Neural progenitor cell (in vitro differentiated cells): Measurements from ENCODE around the gene ASXL2. TPM values are rescaled to one million over a fixed set of nuclear protein-coding genes. Genes with fewer than 3 reads are reported as not detected.
A peak's percentile ranks its signal among the peaks of the same experiment; 100 is the strongest.

Experiments
- DNase-seq: peaks from one replicate; pipeline ENCODE4 v3.0.0-alpha.2; 2016; ENCODE audit warnings: low spot score
- H2AFZ ChIP-seq: fragments of 200-600 bp; sonication (generic); replicated peaks from 2 replicates; pipeline ENCODE4 v1.6.1; 2016; ENCODE audit warnings: antibody characterized with exemption
- H3F3A ChIP-seq: fragments of 200-600 bp; sonication (generic); 2 replicates; pipeline ENCODE4 v1.6.1; 2016; ENCODE audit warnings: antibody characterized with exemption, low read depth
- H3K27ac ChIP-seq: fragments of 200-600 bp; sonication (generic); 2 replicates; pipeline ENCODE4 v1.5.1; 2016; ENCODE audit warnings: mild to moderate bottlenecking
- H3K27me3 ChIP-seq: fragments of 200-600 bp; sonication (generic); 2 replicates; pipeline ENCODE4 v1.6.1; 2016; ENCODE audit warnings: mild to moderate bottlenecking, moderate library complexity
- H3K36me3 ChIP-seq: fragments of 200-600 bp; sonication (generic); 2 replicates; pipeline ENCODE4 v1.5.1; 2016
- H3K4me1 ChIP-seq: fragments of 200-600 bp; sonication (generic); 2 replicates; pipeline ENCODE4 v1.6.1; 2016; ENCODE audit warnings: mixed run types
- H3K4me2 ChIP-seq: fragments of 200-600 bp; sonication (generic); 2 replicates; pipeline ENCODE4 v1.6.1; 2016
- H3K4me3 ChIP-seq: fragments of 200-600 bp; sonication (generic); 2 replicates; pipeline ENCODE4 v1.5.1; 2016
- H3K79me2 ChIP-seq: fragments of 200-600 bp; sonication (generic); 2 replicates; pipeline ENCODE4 v1.6.1; 2016; ENCODE audit warnings: low read depth
- H3K9ac ChIP-seq: fragments of 200-600 bp; sonication (generic); 2 replicates; pipeline ENCODE4 v1.6.1; 2016
- H3K9me3 ChIP-seq: fragments of 200-600 bp; sonication (generic); 2 replicates; pipeline ENCODE4 v1.5.1; 2016; ENCODE audit warnings: low read depth
- H4K20me1 ChIP-seq: fragments of 200-600 bp; sonication (generic); 2 replicates; pipeline ENCODE4 v1.6.1; 2016; ENCODE audit warnings: low read depth
- H3K27ac Mint-ChIP-seq: 3 replicates; pipeline ENCODE4 v1.8.0; 2021; ENCODE audit warnings: mixed read lengths
- H3K27me3 Mint-ChIP-seq: 2 replicates; pipeline ENCODE4 v1.8.0; 2022; ENCODE audit warnings: low read depth, mild to moderate bottlenecking, inconsistent platforms, moderate library complexity, mixed read lengths; ENCODE audit not compliant: insufficient read depth
- H3K36me3 Mint-ChIP-seq: 3 replicates; pipeline ENCODE4 v1.8.0; 2021; ENCODE audit warnings: mixed read lengths
- H3K4me1 Mint-ChIP-seq: 3 replicates; pipeline ENCODE4 v1.8.0; 2021; ENCODE audit warnings: mixed read lengths
- H3K4me3 Mint-ChIP-seq: 3 replicates; pipeline ENCODE4 v1.8.0; 2021; ENCODE audit warnings: mild to moderate bottlenecking, moderate library complexity, mixed read lengths
- H3K9me3 Mint-ChIP-seq: 3 replicates; pipeline ENCODE4 v1.8.0; 2020; ENCODE audit warnings: mixed read lengths
- EZH2 ChIP-seq: fragments of 200-600 bp; sonication (generic); IDR thresholded peaks from 2 replicates; pipeline ENCODE4 v1.6.1; 2017; ENCODE audit warnings: antibody characterized with exemption, mild to moderate bottlenecking, moderate library complexity
- EZH2phosphoT487 ChIP-seq: fragments of 200-600 bp; sonication (generic); IDR thresholded peaks from 2 replicates; pipeline ENCODE4 v1.6.1; 2017; ENCODE audit warnings: antibody characterized with exemption
- total RNA-seq: library from RNA; depleted of rRNA; stranded (reverse); fragments of >200 nt; gene quantifications from 2 replicates; pipeline ENCODE4 v1.2.3, GENCODE V29; 2015; ENCODE audit warnings: low replicate concordance
- TF ChIP-seq, protein P1 (sequence below): fragments of 200-600 bp; sonication (generic); IDR thresholded peaks from 2 replicates; pipeline ENCODE4 v1.5.1; 2017; ENCODE audit warnings: antibody characterized with exemption, mild to moderate bottlenecking

Gene ASXL2
- total RNA-seq, 1 donor from 2014 or later, result 8.7 TPM

DNA sequence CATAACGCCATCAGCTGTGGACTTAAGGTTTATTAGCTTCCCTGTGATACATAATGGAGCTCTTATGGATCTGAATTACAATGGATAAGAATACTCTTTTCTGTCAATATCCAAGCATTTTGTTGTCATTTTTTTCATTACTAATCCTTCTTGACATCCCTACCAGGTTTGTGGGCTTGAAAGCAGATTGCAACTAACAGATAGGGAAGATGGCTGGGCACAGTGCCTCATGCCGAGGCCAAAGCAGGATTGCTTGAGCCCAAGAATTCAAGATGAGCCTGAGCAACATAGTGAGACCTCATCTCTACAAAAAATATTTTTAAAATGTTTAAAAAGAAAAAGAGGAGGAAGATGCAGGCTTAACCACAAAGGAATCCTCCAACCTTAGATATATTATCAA is 42.4 kb downstream of the ASXL2 start:
- Histone ChIP-seq H3K4me2 (no peak overlapping the region), H3K9me3 (no peaks in the 10 kb centered on the region)
- H3K36me3 Mint-ChIP-seq, result peaks cover 16% of the 10 kb centered on the region

DNA sequence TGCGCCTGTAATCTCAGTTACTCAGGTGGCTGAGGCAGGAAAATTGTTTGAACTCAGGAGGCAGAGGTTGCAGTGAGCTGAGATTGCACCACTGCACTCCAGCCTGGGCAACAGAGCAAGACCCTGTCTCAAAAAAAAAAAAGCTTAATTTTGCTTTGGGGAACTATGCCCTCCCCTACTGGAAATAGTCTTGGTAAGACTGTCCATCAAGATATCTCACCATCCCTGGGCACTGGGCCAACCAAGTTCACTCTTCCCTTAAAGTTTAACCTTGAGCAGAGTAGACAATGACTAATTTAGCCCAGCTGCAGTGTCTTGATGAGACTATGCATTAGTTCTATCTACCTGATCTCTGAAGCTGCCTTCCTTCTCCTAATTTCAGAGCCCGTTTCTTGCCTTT is 44.7 kb downstream of the ASXL2 start:
- Histone ChIP-seq H3K9ac (no peak overlapping the region), H3K4me1 (no peaks in the 10 kb centered on the region), H3K9me3 (no peaks in the 10 kb centered on the region), H3K27me3 (no peaks in the 10 kb centered on the region), H3K4me3 (no peak overlapping the region), H2AFZ (no peak overlapping the region), H3K4me2 (no peak overlapping the region), H3K36me3 (peaks cover 7% of the 10 kb centered on the region), H3K79me2 (peaks cover 6% of the 10 kb centered on the region), H3F3A (peaks cover 14% of the 10 kb centered on the region), H4K20me1 (no peaks in the 10 kb centered on the region), H3K27ac (no peak overlapping the region)
- Mint-ChIP-seq H3K27ac (no peak overlapping the region), H3K27me3 (no peaks in the 10 kb centered on the region), H3K4me1 (no peaks in the 10 kb centered on the region), H3K4me3 (no peak overlapping the region), H3K9me3 (peaks cover 9% of the 10 kb centered on the region), H3K36me3 (peaks cover 18% of the 10 kb centered on the region)
- DNase-seq, result no peak
- TF ChIP-seq EZH2phosphoT487 (no peak), EZH2 (no peak)
- TF ChIP-seq, protein P1, sequence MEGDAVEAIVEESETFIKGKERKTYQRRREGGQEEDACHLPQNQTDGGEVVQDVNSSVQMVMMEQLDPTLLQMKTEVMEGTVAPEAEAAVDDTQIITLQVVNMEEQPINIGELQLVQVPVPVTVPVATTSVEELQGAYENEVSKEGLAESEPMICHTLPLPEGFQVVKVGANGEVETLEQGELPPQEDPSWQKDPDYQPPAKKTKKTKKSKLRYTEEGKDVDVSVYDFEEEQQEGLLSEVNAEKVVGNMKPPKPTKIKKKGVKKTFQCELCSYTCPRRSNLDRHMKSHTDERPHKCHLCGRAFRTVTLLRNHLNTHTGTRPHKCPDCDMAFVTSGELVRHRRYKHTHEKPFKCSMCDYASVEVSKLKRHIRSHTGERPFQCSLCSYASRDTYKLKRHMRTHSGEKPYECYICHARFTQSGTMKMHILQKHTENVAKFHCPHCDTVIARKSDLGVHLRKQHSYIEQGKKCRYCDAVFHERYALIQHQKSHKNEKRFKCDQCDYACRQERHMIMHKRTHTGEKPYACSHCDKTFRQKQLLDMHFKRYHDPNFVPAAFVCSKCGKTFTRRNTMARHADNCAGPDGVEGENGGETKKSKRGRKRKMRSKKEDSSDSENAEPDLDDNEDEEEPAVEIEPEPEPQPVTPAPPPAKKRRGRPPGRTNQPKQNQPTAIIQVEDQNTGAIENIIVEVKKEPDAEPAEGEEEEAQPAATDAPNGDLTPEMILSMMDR, result no peak

More for the DNA sequence above, 42.4 kb downstream of the ASXL2 start:
- TF ChIP-seq, protein P1, result no peak
- TF ChIP-seq EZH2phosphoT487, result no peak
- Histone ChIP-seq H3F3A (peaks cover 15% of the 10 kb centered on the region), H3K36me3 (peaks cover 7% of the 10 kb centered on the region), H4K20me1 (no peaks in the 10 kb centered on the region), H3K27ac (peak overlapping the region; percentile 18), H3K27me3 (no peaks in the 10 kb centered on the region), H3K79me2 (no peaks in the 10 kb centered on the region), H3K4me1 (no peaks in the 10 kb centered on the region), H2AFZ (no peak overlapping the region), H3K9ac (no peak overlapping the region), H3K4me3 (no peak overlapping the region)
- DNase-seq, result no peak
- Mint-ChIP-seq H3K4me3 (no peak overlapping the region), H3K27me3 (no peaks in the 10 kb centered on the region), H3K27ac (no peak overlapping the region), H3K9me3 (peaks cover 9% of the 10 kb centered on the region), H3K4me1 (no peaks in the 10 kb centered on the region)

GRCh38 chr2:25832897-25833296 is 45.4 kb downstream of the ASXL2 start:
- H3K4me1 ChIP-seq, result no peaks in the 10 kb centered on the region
- no peak overlapping the region for H3K4me3 Mint-ChIP-seq
- no peak overlapping the region for H3K4me2 ChIP-seq
- H3F3A ChIP-seq, result peaks cover 8% of the 10 kb centered on the region
- no peak overlapping the region for H3K27ac ChIP-seq
- H2AFZ ChIP-seq, result no peak overlapping the region
- H3K27me3 Mint-ChIP-seq, result no peaks in the 10 kb centered on the region
- no peaks in the 10 kb centered on the region for H3K4me1 Mint-ChIP-seq
- peaks cover 9% of the 10 kb centered on the region for H3K79me2 ChIP-seq
- H3K9me3 Mint-ChIP-seq, result peaks cover 9% of the 10 kb centered on the region
- DNase-seq, result no peak
- no peak overlapping the region for H3K9ac ChIP-seq
- no peak for TF ChIP-seq EZH2
- TF ChIP-seq EZH2phosphoT487, result no peak
- TF ChIP-seq, protein P1, result no peak
- no peaks in the 10 kb centered on the region for H3K9me3 ChIP-seq
- H3K4me3 ChIP-seq, result no peak overlapping the region
- H4K20me1 ChIP-seq, result no peaks in the 10 kb centered on the region
- H3K27ac Mint-ChIP-seq, result no peak overlapping the region
- peaks cover 7% of the 10 kb centered on the region for H3K36me3 ChIP-seq
- peaks cover 18% of the 10 kb centered on the region for H3K36me3 Mint-ChIP-seq
- no peaks in the 10 kb centered on the region for H3K27me3 ChIP-seq
